KMS-11 (cell line): ENCODE data around the gene GCA.

Experiments used
- H2AFZ ChIP-seq: fragments of 200-600 bp; sonication (generic); 2 replicates; pipeline ENCODE4 v1.6.1; 2016; ENCODE audit warnings: antibody characterized with exemption, mixed run types, low read depth
- H3K27ac ChIP-seq: fragments of 200-600 bp; sonication (generic); 2 replicates; pipeline ENCODE4 v1.6.1; 2016; ENCODE audit warnings: mild to moderate bottlenecking, mixed run types
- H3K27me3 ChIP-seq: fragments of 200-600 bp; sonication (generic); 2 replicates; pipeline ENCODE4 v1.6.1; 2017; ENCODE audit warnings: mild to moderate bottlenecking, low read depth, mixed run types, moderate library complexity; ENCODE audit not compliant: insufficient read depth
- H3K36me3 ChIP-seq: fragments of 200-600 bp; sonication (generic); 2 replicates; pipeline ENCODE4 v1.6.1; 2017; ENCODE audit warnings: mild to moderate bottlenecking, mixed run types; ENCODE audit not compliant: insufficient read depth
- H3K4me1 ChIP-seq: fragments of 200-600 bp; sonication (generic); 2 replicates; pipeline ENCODE4 v1.6.1; 2016; ENCODE audit warnings: mild to moderate bottlenecking, low read depth, mixed run types; ENCODE audit not compliant: poor library complexity, severe bottlenecking
- H3K4me2 ChIP-seq: fragments of 200-600 bp; sonication (generic); 2 replicates; pipeline ENCODE4 v1.7.0; 2016; ENCODE audit warnings: mild to moderate bottlenecking, mixed run types
- H3K4me3 ChIP-seq: fragments of 200-600 bp; sonication (generic); IDR thresholded peaks from 2 replicates; pipeline ENCODE4 v1.6.1; 2017; ENCODE audit warnings: low read depth, low read length, mixed read lengths; ENCODE audit not compliant: insufficient read depth
- H3K79me2 ChIP-seq: fragments of 200-600 bp; sonication (generic); 2 replicates; pipeline ENCODE4 v1.6.1; 2016; ENCODE audit warnings: low read depth, mixed run types; ENCODE audit not compliant: insufficient read depth
- H3K9ac ChIP-seq: fragments of 200-600 bp; sonication (generic); 2 replicates; pipeline ENCODE4 v1.6.1; 2016; ENCODE audit warnings: mild to moderate bottlenecking, mixed run types
- H4K20me1 ChIP-seq: fragments of 200-600 bp; sonication (generic); 2 replicates; pipeline ENCODE4 v1.6.1; 2016; ENCODE audit warnings: mild to moderate bottlenecking, mixed run types; ENCODE audit not compliant: insufficient read depth
- TF ChIP-seq, protein P1 (sequence below): fragments of 200-600 bp; sonication (generic); conservative IDR thresholded peaks from 2 replicates; pipeline ENCODE4 v1.6.1; 2017; ENCODE audit warnings: low read depth, mild to moderate bottlenecking, antibody characterized with exemption, low read length, moderate library complexity, mixed read lengths

The GCA gene

DNA sequence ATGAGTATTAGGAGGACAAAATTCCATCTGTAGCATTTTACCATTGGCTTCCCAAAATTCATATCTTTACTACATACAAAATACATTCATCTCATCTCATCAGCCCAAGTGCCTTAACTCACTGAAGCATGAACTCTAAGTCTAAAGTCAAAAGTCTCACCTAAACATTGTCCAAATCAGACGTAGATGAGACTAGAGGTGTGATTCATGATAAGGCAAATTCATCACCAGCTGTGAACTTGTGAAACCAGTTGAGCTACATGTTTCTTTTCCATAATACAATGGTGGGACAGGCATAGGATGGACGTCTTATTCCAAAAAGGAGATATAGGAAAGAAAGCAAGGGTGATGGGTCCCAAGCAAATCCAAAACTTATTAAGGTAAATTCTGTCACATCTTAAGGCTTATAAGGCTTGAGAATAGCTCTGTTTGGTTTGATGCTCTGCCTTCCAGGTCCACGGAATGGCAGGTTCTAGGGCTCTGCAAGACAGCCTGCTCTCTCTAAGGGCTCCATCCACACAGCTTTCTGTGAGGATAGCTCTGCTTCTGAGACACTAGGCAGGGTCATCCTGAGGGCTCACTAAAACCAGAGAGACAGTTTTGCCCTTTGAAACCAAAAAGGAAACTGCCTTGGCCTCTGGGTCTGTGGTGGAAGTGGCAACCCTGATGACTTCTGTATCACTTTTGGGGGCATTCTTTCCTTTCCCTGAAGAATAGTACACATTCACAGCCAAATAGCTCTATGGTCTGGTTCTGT is 35.0 kb upstream of the GCA start:
- peaks cover 12% of the 10 kb centered on the region for H3K4me1 ChIP-seq

DNA sequence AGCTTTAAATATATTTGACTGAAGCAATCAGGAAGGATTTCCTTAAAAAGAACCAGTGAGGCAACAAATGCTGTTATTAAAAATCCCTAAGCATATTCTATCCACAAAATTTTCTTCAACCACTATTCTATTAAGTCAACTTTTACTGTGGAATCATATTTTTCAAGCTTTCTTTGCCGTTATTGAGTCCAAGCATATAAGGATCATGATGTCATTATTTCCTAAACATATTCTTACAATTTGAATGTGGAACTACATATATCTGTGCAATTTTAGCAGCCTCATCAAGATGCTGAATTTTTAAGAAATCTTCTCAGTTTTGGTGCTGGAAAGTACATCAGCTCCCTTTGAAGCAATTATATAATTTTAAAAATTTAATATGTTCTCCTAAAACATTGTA is 31.1 kb upstream of the GCA start:
- Histone ChIP-seq H4K20me1 (no peaks in the 10 kb centered on the region), H3K79me2 (peaks cover 37% of the 10 kb centered on the region; the same call in 1 of the 2 replicates), H3K27me3 (no peaks in the 10 kb centered on the region), H3K4me3 (no peak overlapping the region), H3K27ac (no peak overlapping the region), H3K4me1 (peaks cover 32% of the 10 kb centered on the region), H3K36me3 (no peaks in the 10 kb centered on the region), H3K9ac (no peak overlapping the region), H3K4me2 (no peak overlapping the region), H2AFZ (no peak overlapping the region)
- TF ChIP-seq, protein P1, sequence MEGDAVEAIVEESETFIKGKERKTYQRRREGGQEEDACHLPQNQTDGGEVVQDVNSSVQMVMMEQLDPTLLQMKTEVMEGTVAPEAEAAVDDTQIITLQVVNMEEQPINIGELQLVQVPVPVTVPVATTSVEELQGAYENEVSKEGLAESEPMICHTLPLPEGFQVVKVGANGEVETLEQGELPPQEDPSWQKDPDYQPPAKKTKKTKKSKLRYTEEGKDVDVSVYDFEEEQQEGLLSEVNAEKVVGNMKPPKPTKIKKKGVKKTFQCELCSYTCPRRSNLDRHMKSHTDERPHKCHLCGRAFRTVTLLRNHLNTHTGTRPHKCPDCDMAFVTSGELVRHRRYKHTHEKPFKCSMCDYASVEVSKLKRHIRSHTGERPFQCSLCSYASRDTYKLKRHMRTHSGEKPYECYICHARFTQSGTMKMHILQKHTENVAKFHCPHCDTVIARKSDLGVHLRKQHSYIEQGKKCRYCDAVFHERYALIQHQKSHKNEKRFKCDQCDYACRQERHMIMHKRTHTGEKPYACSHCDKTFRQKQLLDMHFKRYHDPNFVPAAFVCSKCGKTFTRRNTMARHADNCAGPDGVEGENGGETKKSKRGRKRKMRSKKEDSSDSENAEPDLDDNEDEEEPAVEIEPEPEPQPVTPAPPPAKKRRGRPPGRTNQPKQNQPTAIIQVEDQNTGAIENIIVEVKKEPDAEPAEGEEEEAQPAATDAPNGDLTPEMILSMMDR = no peak

More for the DNA sequence above, 35.0 kb upstream of the GCA start:
- no peaks in the 10 kb centered on the region for H4K20me1 ChIP-seq
- H3K27me3 ChIP-seq = no peaks in the 10 kb centered on the region
- no peak overlapping the region for H3K9ac ChIP-seq
- no peaks in the 10 kb centered on the region for H3K36me3 ChIP-seq
- H2AFZ ChIP-seq = no peak overlapping the region
- no peak overlapping the region for H3K4me2 ChIP-seq
- TF ChIP-seq, protein P1 = no peak
- H3K79me2 ChIP-seq = peaks cover 6% of the 10 kb centered on the region; the same call in 1 of the 2 replicates
- H3K4me3 ChIP-seq = no peak overlapping the region
- no peak overlapping the region for H3K27ac ChIP-seq

DNA sequence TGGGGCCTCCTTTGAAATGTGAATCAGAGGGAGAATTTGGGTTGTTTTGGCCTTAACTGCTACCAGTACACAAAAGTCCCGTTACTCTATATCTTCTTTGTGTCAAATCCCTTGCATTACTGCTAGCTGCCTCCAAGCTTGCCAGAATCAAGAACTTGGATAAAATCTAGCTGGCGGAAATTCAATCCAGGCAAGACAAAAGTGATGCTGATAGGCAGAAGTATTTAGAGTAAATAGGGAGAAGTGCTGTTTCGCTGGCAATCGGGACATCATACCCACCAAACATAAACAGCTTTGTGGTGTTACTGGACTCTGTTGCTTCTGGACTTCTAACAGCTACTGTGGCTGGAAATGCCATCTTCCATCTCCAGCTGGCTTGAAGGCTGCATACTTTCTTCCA is 28.0 kb upstream of the GCA start:
- Histone ChIP-seq H3K4me3 (no peak overlapping the region), H3K27me3 (no peaks in the 10 kb centered on the region), H3K4me1 (peaks cover 50% of the 10 kb centered on the region), H3K79me2 (peaks cover 47% of the 10 kb centered on the region; the same call in 1 of the 2 replicates), H3K4me2 (peak overlapping the region; percentile 45), H3K9ac (no peak overlapping the region), H3K36me3 (no peaks in the 10 kb centered on the region), H3K27ac (no peak overlapping the region), H4K20me1 (no peaks in the 10 kb centered on the region), H2AFZ (no peak overlapping the region)
- TF ChIP-seq, protein P1 = no peak

DNA sequence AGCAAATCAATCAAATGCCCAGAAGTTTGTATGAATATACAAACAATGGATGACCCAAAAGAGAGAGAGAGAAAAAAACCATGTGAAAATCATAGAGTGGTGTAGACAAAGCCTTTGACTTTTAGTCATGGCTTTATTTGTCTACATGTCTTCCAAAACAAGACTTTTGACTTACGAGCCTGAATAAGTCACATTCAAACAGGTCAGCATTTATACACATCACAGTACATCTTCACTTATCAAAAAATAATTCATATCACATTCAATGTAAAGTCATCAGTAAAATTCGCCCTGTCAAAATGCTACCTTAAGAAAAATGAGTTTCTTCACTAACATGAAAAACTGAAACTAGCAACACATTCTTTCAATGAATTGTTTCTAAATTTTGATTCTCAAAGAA is 27.3 kb upstream of the GCA start:
- Histone ChIP-seq H3K36me3 (no peaks in the 10 kb centered on the region), H3K9ac (peak overlapping the region; percentile 94; the same call in 1 of the 2 replicates), H3K27me3 (no peaks in the 10 kb centered on the region), H2AFZ (no peak overlapping the region), H3K27ac (no peak overlapping the region), H3K4me1 (peaks cover 52% of the 10 kb centered on the region), H3K4me3 (no peak overlapping the region), H4K20me1 (no peaks in the 10 kb centered on the region), H3K79me2 (peaks cover 47% of the 10 kb centered on the region; the same call in 1 of the 2 replicates), H3K4me2 (peak overlapping the region; percentile 45)
- TF ChIP-seq, protein P1 = no peak
